Activated CD4-positive, alpha-beta T cell treated with anti-CD3 and anti-CD28 coated beads, Interleukin-2, amount 50 U/mL, for 1 hour (primary cell): ENCODE results near the gene NYAP1.

Experiments used
- DNase-seq: peaks from one replicate; pipeline ENCODE4 v3.0.0-alpha.2; 2020

The NYAP1 gene

GRCh38 chr7:100464210-100464660 lies 19.5 kb upstream of the NYAP1 start, which contains the start of gene SPACDR:
Gene SPACDR (minus strand): TSS chr7:100464260. CDS start chr7:100464025, 235 bp downstream.
- no peak for DNase-seq

DNA sequence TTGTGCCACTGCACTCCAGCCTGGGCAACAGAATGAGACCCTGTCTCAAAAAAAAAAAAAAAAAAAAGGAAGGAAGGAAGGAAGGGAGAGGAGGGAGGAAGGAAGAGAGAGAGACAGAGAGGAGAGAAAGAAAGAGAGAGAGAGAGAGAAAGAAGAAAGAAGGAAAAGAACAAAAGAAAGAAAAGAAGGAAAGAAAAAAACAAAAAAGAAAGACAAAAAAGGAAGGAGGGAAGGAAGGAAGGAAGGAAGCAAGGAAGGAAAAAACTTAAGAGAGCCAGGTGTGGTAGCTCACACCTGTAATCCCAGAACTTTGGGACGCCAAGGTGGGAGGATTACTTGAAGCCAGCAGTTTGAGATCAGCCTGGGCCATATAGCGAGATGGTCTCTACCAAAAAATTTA lies 18.9 kb upstream of the NYAP1 start:
- no peak for DNase-seq

GRCh38 chr7:100465299-100465698 lies 18.4 kb upstream of the NYAP1 start:
- no peak for DNase-seq

DNA sequence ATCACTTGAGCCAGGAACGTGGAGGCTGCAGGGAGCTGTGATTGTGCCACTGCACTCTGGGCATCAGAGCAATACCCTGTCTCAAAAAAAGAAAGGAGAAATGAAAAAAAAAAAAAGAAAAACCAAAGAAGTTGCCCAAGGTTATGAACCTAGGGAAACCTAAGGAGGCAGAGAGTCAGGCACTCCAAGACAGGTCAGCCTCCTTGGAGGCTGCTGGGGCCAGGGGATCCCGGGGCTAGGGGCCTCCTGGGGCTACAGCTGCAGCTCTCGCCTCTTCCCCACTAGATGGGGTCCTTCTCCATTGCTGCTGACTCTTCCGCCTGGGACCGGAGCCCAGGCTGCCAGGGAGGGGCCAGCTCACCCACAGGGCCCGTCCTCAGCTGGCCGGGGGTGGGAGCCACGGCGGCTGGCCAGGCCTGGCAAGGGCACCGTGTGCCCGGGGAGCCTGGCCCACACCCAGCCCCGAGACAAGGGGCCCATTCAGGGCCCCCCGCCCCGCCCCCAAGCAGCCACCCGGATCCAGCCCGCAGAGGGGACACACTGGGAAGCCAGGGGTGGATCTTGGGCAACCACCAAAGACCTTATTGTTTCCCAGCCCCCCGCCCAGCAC lies 17.9 kb upstream of the NYAP1 start:
- no peak for DNase-seq

GRCh38 chr7:100466653-100467605 lies 16.8 kb upstream of the NYAP1 start:
- no peak for DNase-seq

DNA sequence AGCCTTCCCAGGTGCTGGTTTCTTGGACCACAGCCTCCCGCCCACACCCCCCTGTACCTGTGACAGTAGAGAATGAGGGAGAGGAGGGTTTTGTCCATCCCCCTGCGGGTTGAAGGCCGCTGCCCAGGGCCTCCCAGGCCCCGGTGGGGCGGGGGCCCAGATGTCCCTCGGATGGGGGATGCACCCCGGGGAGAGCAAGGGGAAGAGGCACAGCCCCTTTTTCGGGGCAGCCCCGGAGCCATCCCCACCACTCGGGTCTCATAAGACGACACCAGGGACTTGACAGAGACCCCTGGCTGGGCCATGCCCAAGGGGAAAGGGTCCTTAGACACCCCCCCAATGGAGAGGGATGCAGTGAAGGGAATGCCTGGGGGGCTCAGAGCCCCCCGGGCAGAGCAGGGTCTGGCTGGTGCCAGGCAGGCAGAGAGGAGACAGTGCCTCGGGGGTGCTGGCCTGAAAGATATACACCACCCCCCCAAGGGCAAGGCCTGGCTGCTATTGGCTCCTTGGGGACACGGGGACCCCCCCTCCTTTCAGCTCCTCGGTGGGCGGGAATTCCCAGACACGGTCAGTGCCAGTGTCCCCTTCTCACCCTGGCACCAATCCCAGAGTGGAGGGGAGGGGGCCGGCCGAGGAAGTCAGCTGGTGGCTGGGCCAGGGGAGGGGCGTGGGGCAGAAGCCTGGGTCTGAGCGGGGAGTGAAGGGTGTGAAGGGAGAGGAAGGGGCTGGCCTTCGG lies 15.9 kb upstream of the NYAP1 start:
- no peak for DNase-seq

DNA sequence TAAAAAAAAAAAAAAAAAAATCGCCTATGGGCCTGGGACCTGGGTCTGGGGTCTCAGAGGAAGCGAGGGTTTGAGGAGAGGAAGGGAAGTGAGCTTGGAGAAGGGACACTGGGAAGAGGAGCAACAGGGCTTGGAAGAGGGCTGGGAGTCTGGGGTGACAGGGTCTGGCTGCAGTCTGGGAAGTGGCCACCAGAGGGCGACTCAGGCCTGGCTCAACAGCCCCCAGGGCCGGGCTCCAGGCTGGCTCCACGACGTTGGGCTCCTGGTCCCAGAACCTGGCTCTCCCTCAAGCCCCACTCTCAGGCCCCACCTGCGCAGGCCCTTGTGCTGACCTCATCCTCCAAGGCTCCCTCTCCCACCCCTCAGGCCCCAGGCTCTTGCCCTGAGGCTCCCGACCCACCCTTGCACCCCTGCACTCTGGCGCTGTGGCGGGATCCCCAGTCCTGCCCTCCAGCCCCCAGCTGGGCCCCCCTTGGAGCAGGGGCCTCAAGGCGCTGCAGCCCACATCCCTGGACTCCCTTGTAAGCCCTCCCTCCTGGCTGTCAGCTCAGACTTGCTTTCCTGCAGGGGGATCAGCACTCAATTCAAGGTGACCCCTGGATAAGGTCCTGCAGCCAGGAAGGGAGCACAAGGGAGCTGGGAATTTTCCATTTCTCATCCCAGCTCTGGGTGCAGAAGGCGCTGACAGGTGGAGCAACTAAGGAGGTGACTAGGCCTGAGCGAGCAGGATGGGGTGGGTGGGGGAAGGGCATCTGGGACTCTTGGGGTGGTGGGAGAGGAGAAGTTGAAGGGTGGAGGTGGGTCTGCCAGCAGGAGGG lies 14.3 kb upstream of the NYAP1 start:
- peak; percentile 85 for DNase-seq

DNA sequence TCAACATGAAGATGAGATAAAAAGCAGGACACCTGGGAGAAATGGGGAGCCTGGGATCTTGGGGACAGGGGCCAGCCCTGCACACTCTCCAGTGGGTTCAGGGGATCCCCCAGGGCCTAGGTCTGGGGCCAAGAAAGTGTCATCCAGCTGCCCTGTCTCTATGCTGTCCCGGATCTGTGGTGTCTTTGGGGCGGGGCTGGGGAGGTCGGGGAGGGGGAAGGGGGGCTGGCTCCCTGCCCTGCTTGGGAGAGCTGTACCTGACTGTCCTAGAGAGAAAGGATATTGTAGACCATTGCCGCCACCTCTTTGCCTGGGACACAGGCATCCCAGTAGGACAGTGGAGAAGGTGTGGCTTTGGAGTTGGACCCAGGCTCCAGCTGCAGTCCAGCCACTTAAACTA lies 12.7 kb upstream of the NYAP1 start:
- DNase-seq, result no peak

DNA sequence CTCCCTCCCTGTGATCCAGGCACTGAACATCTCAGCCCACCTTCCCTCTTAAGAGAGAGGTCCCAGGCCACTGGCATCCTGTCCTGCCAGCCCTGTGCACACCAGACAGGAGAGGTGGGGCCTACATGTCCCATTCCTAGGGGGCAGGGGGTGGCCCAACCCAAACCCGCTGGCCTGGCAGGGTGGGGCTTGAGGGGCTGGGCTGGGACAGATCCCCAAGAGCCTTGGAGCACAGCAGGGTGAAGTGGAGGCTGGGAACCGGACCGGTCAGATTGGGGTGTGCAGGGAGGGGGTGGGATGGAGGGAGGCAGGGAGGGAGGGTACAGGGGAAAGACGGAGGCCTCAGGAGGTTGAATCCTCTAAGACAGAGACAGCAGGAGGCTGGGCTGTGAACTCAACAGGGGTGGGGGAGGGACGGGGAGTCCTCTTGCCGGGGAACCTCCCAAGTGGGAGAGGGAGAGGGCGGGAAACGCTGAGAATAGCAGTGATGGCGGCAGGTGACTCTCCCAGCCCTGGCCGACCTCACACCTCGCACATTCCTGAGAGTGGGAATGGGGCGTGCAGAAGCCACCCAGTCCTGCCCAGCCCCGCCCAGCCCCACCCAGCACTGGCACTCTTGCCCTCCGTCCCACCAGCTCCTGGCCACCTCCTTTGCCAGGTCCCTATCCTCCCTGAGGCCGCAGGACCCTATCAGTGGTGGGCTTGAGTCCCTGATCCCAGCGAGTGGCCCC lies 11.4 kb upstream of the NYAP1 start:
- DNase-seq, result no peak

- DNase-seq, result no peak
These were observed 10.8 kb upstream of the NYAP1 start for GRCh38 chr7:100472854-100473499.

GRCh38 chr7:100475549-100475948 lies 8.2 kb upstream of the NYAP1 start:
- DNase-seq, result no peak

- no peak for DNase-seq
These were observed 7.5 kb upstream of the NYAP1 start for GRCh38 chr7:100476101-100476780.

DNA sequence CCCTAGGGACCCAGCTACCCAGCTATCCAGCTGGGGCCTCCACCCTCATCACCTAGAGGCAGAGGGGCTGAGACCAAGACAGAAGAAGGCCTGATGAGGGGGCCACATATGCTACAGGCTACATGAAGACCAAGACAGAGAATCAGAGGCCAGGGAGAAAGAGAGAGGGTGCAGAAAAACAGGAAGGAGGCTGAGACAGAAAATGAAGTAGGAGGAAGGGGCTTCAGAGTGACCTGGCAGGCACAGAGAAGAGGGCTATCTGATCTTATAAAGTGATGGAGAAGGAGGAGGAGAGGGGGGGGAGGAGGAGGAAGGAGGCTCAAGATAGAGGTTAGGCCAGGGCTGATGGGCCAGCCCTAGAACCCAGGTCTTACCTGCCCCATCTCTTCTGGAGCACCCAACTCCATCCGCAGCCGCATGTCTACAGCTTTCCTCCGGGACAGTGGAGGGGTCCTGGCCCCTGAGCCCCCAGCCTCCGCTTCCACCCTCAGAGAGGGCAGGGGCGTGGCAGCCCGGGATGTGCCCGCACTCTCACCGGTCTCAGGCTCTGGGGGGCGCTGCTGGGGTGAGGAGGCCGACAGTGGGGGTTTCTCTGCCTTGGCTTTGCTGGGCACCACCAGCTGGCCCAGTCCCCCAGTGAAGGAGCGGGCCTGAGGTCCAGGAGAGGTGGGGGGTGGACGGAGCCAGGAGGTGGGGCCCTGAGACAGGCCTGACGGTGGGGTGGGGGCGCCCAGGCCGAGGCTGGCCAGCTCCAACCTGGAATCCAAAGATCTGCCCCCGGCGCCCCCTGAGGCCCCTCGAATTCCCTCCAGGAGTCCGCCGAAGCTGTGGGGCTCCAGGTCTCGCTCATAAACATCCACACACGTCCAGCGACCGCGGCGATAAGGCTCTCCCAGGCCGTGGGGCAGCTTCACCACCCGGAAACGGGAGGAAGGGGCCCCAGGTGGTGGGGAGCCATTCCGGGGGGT lies 6.5 kb upstream of the NYAP1 start:
- peak; percentile 45 for DNase-seq

DNA sequence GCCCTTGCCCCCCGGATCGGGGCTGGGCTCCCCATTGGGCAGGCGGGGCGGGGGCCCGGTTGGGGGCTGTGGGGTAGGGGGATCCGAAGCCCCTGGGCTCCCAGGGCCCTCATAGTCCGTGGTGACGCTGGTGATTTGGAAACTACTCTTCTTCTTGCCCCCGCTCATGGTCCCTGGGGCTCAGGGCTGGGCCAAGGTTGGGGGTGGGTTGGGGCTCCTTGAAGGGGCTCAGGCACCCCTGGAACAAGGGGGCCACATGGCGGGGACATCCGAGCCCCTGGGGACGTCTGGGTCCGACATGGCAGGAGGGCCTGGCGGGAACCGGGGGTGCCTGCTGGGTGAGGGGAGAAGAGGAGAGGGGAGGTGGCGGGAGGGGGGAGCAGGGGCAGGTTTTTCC lies 5.9 kb upstream of the NYAP1 start:
- no peak for DNase-seq

DNA sequence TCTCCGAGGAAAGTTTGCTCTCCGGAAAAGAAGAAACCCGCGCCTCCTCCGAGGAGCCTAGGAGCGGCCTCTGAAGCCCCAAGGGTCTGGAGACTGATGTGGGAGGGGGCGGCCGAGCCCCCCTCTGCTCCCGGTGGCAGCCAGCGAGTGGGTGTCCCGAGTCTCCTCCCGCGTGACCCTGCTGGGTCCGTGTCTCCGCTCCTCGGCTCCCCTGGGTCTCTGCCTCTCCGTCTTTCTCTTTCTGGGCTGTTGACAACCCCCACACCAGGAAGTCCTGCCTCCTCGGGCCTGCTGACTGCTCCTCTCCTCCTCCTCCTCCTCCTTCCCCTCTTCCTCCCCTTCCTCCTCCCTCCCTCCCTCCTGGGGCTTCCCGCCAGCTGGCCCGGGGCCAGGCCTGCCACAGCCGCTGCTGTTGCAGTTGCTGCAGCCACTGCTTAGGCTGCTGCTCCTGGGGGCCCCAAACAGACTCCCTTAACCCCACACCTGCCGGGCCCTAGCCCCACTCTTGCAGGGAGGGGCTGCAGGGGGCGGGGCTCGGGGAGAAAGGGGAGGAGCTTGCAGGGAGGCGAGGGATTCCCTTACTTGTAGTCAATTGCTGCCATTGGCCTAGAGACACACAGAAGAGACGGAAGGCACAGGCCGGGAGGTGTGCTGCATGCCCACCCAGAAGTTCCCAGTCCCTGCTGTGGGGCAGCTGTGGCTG lies 4.6 kb upstream of the NYAP1 start, which contains the start of gene TSC22D4:
Gene TSC22D4, minus strand, starts transcription at position 257 of the 703 bp plus-strand sequence. CDS start 1,176 bp downstream, outside the sequence.
- DNase-seq, result peak; percentile 88

GRCh38 chr7:100481466-100481865 lies 2.3 kb upstream of the NYAP1 start:
- DNase-seq, result no peak

DNA sequence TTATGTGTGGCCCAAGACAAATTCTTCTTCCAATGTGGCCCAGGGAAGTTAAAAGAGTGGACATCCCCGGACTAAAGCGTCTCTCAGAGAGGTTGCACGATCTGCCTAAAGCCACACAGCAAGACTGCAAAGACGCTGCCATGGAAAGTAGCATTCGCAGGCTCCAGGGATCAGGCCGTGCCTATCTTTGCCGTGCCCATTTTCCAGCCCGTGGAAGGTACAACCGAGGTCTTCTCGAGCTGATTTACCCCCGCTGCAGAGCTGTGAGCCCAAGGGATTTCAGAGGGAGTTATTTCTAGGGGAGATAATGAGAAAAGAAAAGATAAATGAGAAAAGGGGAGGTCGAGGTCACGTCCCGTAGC lies 1.0 kb upstream of the NYAP1 start:
- no peak for DNase-seq

DNA sequence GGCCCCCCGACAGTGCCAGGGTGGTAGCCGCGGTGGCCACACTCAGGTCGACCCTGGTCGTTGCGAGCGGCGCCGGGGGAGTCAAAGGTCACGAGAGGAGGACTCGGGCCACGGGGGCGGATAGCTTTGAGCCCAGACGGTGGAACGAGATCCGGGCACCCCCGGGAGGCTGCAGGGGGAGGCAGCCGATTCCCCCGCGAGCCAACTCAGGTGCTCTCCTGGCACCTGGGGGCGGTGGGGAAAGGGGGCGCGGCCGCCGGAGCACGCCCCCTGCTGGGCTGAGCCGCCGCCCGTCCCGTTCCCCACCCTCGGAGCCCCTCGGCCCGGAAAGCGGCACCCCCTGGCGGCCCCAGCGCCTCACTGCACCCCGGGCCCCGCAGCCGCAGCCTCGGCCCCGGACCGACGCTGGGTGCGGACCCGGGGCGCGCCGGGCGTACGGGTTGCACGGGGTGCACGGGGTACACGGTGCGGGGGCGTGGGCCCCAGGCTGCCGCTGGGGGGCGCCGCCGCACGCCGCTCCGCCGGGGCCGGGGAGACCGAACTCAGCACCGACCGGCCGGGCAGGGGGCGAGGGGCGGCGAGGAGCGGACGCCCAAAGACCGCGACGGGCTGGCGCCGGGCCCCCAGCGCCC lies 521 bp upstream of the NYAP1 start:
- DNase-seq, result peak; percentile 80
